Bronchial epithelial cell (primary cell): Measurements from ENCODE around the gene KBTBD7. TPM values are rescaled to one million over a fixed set of nuclear protein-coding genes. Genes with fewer than 3 reads are reported as not detected.
A peak's percentile ranks its signal among the peaks of the same experiment; 100 is the strongest.
"Not testable (repeated sequence)": the region's sequence is repeated elsewhere in the genome, so short reads cannot be mapped to it uniquely, and the experiment has no call there.

Experiments
- DNase-seq: peaks from one replicate; pipeline ENCODE4 v3.0.0-alpha.2; 2010; ENCODE audit warnings: low read depth
- FAIRE-seq: peaks from 2 replicates; lab custom pipeline; 2011; peaks lifted over from hg19 to GRCh38; lab: Jason Lieb, UNC
- H3K27me3 ChIP-seq: 2 replicates; pipeline ENCODE4 v1.5.1; 2011; ENCODE audit warnings: low read length; ENCODE audit not compliant: control insufficient read depth, insufficient read depth
- H3K36me3 ChIP-seq: 2 replicates; pipeline ENCODE4 v1.5.1; 2011; ENCODE audit warnings: low read length; ENCODE audit not compliant: control insufficient read depth, insufficient read depth
- H3K4me3 ChIP-seq: 2 replicates; pipeline ENCODE4 v1.5.1; 2011; ENCODE audit warnings: mild to moderate bottlenecking, low read depth, low read length, control low read depth
- CTCF ChIP-seq: IDR thresholded peaks from 2 replicates; pipeline ENCODE4 v1.5.1; 2011; ENCODE audit warnings: mild to moderate bottlenecking, moderate library complexity, low read length, control low read depth, inconsistent platforms; ENCODE audit not compliant: insufficient read depth, severe bottlenecking
- total RNA-seq: library from RNA; depleted of rRNA; stranded (reverse); fragments of >200 nt; gene quantifications from 2 replicates; pipeline ENCODE4 v1.2.1, GENCODE V29; 2014

The KBTBD7 gene
- total RNA-seq, 1 donor from 2014 or later: 9.5 TPM

DNA sequence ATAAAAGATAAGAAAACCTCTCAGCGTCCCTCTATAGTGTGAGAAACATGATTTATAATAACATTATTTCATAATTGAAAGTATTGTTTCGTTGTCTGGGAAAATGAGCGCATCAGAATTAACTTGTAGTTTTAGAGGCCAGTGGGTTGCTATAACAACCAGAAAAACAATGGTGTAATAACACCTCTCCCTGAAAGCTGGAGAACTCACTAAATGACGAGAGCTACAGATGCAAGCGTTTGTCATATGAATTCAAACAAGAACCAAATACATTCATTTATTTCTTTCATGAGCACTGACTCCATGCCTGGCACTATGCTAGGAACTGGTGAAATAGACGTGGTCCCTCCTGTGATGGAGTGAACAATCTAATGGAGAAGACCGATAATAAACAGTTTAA lies 16.3 kb downstream of the KBTBD7 start:
- no peaks in the 10 kb centered on the region for H3K27me3 ChIP-seq
- DNase-seq (peak; percentile 14), FAIRE-seq (no peak)
- no peak for TF ChIP-seq CTCF
- no peak overlapping the region for H3K4me3 ChIP-seq
- H3K36me3 ChIP-seq: no peaks in the 10 kb centered on the region

- H3K4me3 ChIP-seq: no peak overlapping the region
- H3K27me3 ChIP-seq: no peaks in the 10 kb centered on the region
- no peaks in the 10 kb centered on the region for H3K36me3 ChIP-seq
- FAIRE-seq (no peak), DNase-seq (no peak)
- TF ChIP-seq CTCF: no peak
Observed at GRCh38 chr13:41177616-41178015, 16.8 kb downstream of the KBTBD7 start.

DNA sequence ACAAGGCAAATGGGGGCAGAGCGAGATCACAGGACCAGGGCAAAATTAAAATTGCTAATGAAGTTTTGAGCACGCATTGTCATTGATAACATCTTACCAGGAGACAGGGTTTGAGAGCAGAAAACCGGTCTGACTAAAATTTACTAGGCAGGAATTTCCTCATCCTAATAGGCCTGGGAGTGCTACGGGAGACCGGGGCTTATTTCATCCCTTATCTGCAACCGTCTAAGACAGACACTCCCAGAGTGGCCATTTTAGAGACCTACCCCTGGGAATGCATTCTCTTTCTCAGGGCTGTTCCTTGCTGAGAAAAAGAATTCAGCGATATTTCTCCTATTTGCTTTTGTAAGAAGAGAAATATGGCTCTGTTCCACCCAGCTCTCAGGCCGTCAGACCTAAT lies 18.8 kb downstream of the KBTBD7 start:
- not testable (repeated sequence) for H3K27me3 ChIP-seq, DNase-seq, H3K36me3 ChIP-seq, FAIRE-seq, H3K4me3 ChIP-seq

GRCh38 chr13:41162151-41162550 lies 32.2 kb downstream of the KBTBD7 start:
- Histone ChIP-seq H3K36me3 (no peaks in the 10 kb centered on the region), H3K4me3 (no peak overlapping the region), H3K27me3 (no peaks in the 10 kb centered on the region)
- TF ChIP-seq CTCF: no peak
- DNase-seq: no peak
- no peak for FAIRE-seq

- H3K4me3 ChIP-seq: no peak overlapping the region
- no peak for DNase-seq
- no peak for TF ChIP-seq CTCF
- H3K36me3 ChIP-seq: no peaks in the 10 kb centered on the region
- no peak for FAIRE-seq
- H3K27me3 ChIP-seq: no peaks in the 10 kb centered on the region
Observed at GRCh38 chr13:41159174-41159573, 35.2 kb downstream of the KBTBD7 start.

DNA sequence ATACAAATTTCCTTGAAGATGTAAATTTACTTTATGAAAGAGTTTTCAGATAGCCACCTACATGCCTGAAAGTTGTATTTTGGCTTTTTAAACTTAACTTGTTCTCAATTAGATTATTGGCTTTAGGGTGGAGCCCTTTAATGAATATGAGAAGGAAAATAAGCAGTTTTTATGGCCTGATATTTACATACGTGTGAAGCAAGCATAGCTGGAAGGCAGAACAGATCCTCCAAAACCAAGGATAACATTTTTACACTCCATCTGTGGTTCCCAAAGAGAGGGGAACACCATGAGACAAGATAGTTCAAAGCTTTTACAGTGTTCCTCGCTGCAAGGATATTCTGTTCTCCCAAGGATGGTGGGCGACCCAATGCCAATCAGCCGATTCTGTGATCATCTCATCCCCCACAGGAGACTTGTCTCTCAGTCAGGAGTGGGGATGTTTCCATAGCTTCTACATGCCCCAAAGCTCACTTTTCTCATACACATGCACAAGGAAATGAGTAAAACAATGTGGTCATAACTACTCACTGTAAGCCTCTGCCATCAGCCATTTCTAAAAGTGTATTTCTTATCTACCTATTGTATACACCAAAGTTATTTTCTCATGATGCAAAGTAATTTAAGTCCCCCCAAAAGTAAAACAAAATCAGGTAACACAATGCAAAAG lies 37.2 kb downstream of the KBTBD7 start:
- H3K4me3 ChIP-seq: no peak overlapping the region
- DNase-seq (no peak), FAIRE-seq (no peak)
- no peaks in the 10 kb centered on the region for H3K36me3 ChIP-seq
- H3K27me3 ChIP-seq: no peaks in the 10 kb centered on the region
- no peak for TF ChIP-seq CTCF
